Kidney (tissue), 14 donors: ENCODE measurements around the gene CCDC188. TPM values are rescaled to one million over a fixed set of nuclear protein-coding genes. Genes with fewer than 3 reads are reported as not detected.

Experiments
- DNase-seq, 5 donors: peaks; one replicate each; pipeline ENCODE4 v3.0.0-alpha.2; 2013 to 2020
- FAIRE-seq: peaks from 2 replicates; lab custom pipeline; 2012; peaks lifted over from hg19 to GRCh38; lab: Jason Lieb, UNC
- H3K27ac ChIP-seq, 2 donors: one replicate each; pipeline ENCODE4 v1.7.0; 2013; ENCODE audit warnings: low read depth in 2 of 2, low read length in 2 of 2, inconsistent platforms in 1 of 2
- H3K27me3 ChIP-seq: one replicate; pipeline ENCODE4 v1.7.1; 2013; ENCODE audit warnings: low read length, inconsistent platforms; ENCODE audit not compliant: control insufficient read depth, insufficient read depth
- H3K36me3 ChIP-seq, 3 donors: one replicate each; pipeline versions ENCODE4 v1.7.0 to v1.7.1; 2013; ENCODE audit warnings: low read length in 3 of 3, control low read depth in 1 of 3, inconsistent platforms in 1 of 3; ENCODE audit not compliant: insufficient read depth in 3 of 3, control insufficient read depth in 2 of 3
- H3K4me1 ChIP-seq, 3 donors: one replicate each; pipeline versions ENCODE4 v1.7.0 to v1.7.1; 2013; ENCODE audit warnings: low read length in 3 of 3, inconsistent platforms in 1 of 3, low read depth in 1 of 3; ENCODE audit not compliant: control insufficient read depth in 2 of 3, insufficient read depth in 2 of 3
- H3K4me3 ChIP-seq, 3 donors: one replicate each; pipeline versions ENCODE4 v1.7.0 to v1.8.1; 2013; ENCODE audit warnings: low read length in 3 of 3, control low read depth in 1 of 3, inconsistent platforms in 1 of 3
- H3K9ac ChIP-seq, 3 donors: one replicate each; pipeline versions ENCODE4 v1.7.0 to v1.7.1; 2013; ENCODE audit warnings: low read length in 3 of 3, control low read depth in 1 of 3, inconsistent platforms in 1 of 3
- H3K9me3 ChIP-seq, 3 donors: one replicate each; pipeline versions ENCODE4 v1.7.0 to v1.7.1; 2013; ENCODE audit warnings: low read length in 3 of 3, control low read depth in 1 of 3, inconsistent platforms in 1 of 3; ENCODE audit not compliant: control insufficient read depth in 2 of 3, insufficient read depth in 1 of 3
- CTCF ChIP-seq: IDR thresholded peaks from 3 replicates; pipeline ENCODE4 v1.5.1; 2012; ENCODE audit warnings: mild to moderate bottlenecking, moderate library complexity, borderline replicate concordance; ENCODE audit not compliant: insufficient read depth; ENCODE audit errors: extremely low read depth
- intact Hi-C: fragments of 100-400 bp; cut with DNase I; formaldehyde crosslinking; loops from one replicate; pipeline ENCODE4 v1.11.1; 2022
- polyA plus RNA-seq: library from polyadenylated mRNA; stranded (reverse); fragments of 350-450 nt; fragmentation: Illumina TruSeq; extraction: RNeasy Lipid Tissue Mini Kit (QIAGEN cat#74804); gene quantifications from one replicate; pipeline ENCODE4 v1.2.3, GENCODE V29; 2014; ENCODE audit warnings: low read depth, low replicate concordance; ENCODE audit not compliant: insufficient read depth
- total RNA-seq: library from RNA; stranded (reverse); fragmentation: NEBNext Ultra II Directional; extraction: Animal tissue kit (Norgen Biotek cat#: 25700); gene quantifications from one replicate; pipeline ENCODE4 v1.2.1, GENCODE V29; 2021
- donor health status: control.
- donor health status: control.
- donor health status: control.
- donor health status: control.
- donor health status: control.
- donor health status: DM: yes; HTN: yes; CAD: no.
- donor health status: Normal renal cell carcinoma (clear cell type).

CCDC188 gene
- total and polyA plus RNA-seq, 2 donors from 2014 or later = 0.54 to 2.8 TPM

- Histone ChIP-seq H3K9me3 (no peaks in the 10 kb centered on the region), H3K36me3 (no peaks in the 10 kb centered on the region), H3K27me3 (no peaks in the 10 kb centered on the region), H3K4me3 (no peak overlapping the region), H3K4me1 (no peaks in the 10 kb centered on the region), H3K27ac (no peak overlapping the region), H3K9ac (no peak overlapping the region)
- intact Hi-C loops = no loop called here
- DNase-seq (peak in 1 of 5 donors; percentile 33), FAIRE-seq (no peak)
- no peak for TF ChIP-seq CTCF
Observed at GRCh38 chr22:20174785-20175596, 24.1 kb upstream of the CCDC188 start.

- no peak overlapping the region for H3K9ac ChIP-seq
- H3K36me3 ChIP-seq = no peaks in the 10 kb centered on the region
- no peak for FAIRE-seq
- no peak overlapping the region for H3K4me3 ChIP-seq
- intact Hi-C loops = no loop called here
- no peaks in the 10 kb centered on the region for H3K4me1 ChIP-seq
- no peak for TF ChIP-seq CTCF
- DNase-seq = peak in 3 of 5 donors; percentile 24 to 56 (median 29)
- no peaks in the 10 kb centered on the region for H3K9me3 ChIP-seq
- no peaks in the 10 kb centered on the region for H3K27me3 ChIP-seq
- no peak overlapping the region for H3K27ac ChIP-seq
Observed at GRCh38 chr22:20173772-20174171, 22.9 kb upstream of the CCDC188 start.

- Histone ChIP-seq H3K27me3 (no peaks in the 10 kb centered on the region), H3K4me1 (no peaks in the 10 kb centered on the region), H3K9ac (no peak overlapping the region), H3K9me3 (no peaks in the 10 kb centered on the region), H3K27ac (no peak overlapping the region), H3K36me3 (no peaks in the 10 kb centered on the region), H3K4me3 (no peak overlapping the region)
- no peak for DNase-seq
- FAIRE-seq = no peak
- intact Hi-C loops = no loop called here
- no peak for TF ChIP-seq CTCF
Observed at GRCh38 chr22:20173246-20173645, 22.4 kb upstream of the CCDC188 start.
